NCI-H774 (cell line): ENCODE results near the gene CDCA3.
"Not testable (repeated sequence)": the region's sequence is repeated elsewhere in the genome, so short reads cannot be mapped to it uniquely, and the experiment has no call there.

ENCODE experiments used
- DNase-seq: peaks from one replicate; lab custom pipeline; 2025; lab: John Stamatoyannopoulos, UW

Gene CDCA3

DNA sequence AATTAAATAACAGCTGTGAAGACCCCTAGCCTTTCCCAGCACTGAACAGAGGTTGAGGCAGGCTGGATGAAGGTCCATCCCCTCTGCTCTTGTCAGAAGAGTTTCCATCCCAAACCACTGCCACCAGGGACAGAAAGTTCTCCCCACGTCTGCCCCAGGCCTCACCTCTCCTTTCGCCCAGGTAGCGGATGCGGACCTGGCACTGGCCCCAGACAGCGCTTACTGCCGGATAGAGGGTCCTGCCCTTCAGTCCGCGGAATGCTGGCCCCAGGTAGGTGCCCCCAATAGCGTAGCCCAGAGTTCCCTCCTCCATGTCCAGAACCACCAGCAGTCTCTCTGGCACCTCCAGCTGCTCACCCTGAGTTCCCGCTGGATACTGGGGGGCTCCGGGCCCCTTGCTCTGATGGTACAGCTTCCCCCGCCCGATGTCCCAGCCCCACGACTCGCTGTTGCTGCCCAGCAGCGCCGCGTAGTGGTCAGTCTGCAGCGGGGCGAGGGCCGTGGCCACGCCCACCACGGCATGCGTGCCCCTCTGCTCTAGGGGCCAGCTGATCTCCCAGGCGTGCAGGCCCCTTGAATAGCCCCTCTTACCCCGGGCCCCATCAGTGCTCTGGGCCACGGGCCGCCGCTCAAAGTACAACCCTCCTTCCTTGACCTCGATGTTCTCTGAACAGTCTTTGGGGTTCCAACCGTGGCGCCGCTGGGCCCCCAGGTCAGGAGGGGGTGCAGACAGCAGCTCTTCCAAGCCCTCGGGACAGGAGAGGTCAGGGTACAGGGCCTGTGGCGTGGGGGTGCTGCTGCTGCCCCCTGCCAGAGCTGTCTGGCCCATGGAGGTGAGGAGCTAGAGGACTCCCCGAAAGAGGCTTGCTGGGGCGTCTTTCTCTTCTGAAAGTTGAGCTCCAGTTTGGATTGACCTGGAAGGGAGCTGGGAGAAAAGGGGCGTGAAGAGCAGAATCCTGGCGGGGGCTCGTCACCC, 21.3 kb upstream of the CDCA3 start:
- peak; percentile 75 for DNase-seq

GRCh38 chr12:6871052-6871957, 20.2 kb upstream of the CDCA3 start:
- DNase-seq: no peak

DNA sequence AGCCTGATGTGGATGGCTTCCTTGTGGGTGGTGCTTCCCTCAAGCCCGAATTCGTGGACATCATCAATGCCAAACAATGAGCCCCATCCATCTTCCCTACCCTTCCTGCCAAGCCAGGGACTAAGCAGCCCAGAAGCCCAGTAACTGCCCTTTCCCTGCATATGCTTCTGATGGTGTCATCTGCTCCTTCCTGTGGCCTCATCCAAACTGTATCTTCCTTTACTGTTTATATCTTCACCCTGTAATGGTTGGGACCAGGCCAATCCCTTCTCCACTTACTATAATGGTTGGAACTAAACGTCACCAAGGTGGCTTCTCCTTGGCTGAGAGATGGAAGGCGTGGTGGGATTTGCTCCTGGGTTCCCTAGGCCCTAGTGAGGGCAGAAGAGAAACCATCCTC, 19.2 kb upstream of the CDCA3 start:
- not testable (repeated sequence) for DNase-seq

DNA sequence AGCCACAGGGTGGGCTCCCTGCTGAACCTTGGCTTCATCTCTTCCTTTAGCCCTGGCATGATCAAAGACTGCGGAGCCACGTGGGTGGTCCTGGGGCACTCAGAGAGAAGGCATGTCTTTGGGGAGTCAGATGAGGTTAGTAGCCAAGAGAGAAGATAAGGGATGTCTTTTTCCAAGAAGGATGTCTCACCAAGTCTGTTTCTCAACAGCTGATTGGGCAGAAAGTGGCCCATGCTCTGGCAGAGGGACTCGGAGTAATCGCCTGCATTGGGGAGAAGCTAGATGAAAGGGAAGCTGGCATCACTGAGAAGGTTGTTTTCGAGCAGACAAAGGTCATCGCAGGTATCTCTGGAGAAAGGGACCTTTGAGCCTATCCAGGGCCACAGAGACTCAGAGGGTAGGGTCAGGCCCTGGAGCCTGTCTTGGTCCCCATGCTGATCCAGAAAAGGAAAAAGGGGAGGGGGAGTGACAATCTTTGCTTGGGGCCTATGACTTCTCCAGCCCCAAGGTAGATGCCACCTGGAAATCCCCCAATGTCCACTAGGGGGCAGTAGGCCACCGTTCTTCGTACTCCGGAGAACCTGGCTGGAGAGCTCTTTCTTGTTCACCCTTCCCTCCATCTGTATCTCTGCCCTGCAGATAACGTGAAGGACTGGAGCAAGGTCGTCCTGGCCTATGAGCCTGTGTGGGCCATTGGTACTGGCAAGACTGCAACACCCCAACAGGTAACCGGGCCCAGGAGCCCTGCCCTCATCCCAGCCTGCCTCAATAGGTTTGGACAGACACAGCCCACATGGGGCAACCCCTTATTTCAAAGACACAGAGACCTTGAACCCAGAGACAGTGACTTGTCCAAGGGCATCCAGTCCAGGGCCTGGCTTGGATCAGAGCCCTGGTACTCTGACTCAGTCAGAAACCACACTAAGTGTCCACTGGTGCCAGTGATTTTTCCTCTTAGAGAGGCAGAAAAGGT, 18.2 kb upstream of the CDCA3 start:
- peak; percentile 77 for DNase-seq

DNA sequence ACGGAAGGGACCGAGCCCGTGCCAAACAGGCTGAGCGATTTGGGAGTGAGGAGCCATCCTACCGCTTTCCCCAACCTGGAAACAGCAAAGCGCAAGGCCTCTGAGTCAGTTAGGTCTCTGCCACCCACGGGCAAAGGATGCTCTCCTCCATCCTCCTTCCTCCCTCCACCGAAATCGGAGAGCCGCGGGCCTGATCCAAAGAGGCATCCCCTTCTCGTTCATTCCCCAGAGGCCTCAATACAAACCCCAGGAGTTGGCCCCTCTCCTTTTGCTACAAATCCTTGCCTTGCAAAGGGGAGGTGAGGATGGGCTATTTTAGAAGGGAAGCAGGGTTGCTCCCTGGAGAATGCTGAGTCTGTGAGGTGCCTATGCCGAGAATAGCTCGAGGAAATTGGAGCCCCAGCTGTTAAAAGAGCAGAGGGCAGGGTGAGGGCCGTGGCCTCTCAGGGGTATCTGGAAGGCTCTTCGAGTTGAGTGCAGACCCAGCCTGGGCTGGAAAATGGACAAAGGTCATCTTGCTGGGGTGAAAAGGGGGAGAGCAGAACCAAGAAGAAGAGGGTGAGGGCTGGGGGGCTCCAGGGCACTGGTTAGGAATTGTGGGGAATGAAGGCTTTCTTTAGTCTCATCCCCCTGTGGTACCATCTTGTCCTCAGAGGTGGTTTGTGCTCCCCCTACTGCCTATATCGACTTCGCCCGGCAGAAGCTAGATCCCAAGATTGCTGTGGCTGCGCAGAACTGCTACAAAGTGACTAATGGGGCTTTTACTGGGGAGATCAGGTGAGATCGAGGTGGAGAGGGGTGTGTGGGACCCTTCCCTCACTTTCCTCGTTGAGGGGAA, 17.3 kb upstream of the CDCA3 start:
- no peak for DNase-seq

- DNase-seq: peak; percentile 77
Observed at GRCh38 chr12:6867413-6868210, 16.5 kb upstream of the CDCA3 start, which contains the start of gene TPI1. Gene TPI1, plus strand, starts transcription at chr12:6867531. Its CDS starts 36 bp downstream, at chr12:6867567.

- peak; percentile 48 for DNase-seq
Observed at GRCh38 chr12:6866920-6867412, 15.9 kb upstream of the CDCA3 start.

DNA sequence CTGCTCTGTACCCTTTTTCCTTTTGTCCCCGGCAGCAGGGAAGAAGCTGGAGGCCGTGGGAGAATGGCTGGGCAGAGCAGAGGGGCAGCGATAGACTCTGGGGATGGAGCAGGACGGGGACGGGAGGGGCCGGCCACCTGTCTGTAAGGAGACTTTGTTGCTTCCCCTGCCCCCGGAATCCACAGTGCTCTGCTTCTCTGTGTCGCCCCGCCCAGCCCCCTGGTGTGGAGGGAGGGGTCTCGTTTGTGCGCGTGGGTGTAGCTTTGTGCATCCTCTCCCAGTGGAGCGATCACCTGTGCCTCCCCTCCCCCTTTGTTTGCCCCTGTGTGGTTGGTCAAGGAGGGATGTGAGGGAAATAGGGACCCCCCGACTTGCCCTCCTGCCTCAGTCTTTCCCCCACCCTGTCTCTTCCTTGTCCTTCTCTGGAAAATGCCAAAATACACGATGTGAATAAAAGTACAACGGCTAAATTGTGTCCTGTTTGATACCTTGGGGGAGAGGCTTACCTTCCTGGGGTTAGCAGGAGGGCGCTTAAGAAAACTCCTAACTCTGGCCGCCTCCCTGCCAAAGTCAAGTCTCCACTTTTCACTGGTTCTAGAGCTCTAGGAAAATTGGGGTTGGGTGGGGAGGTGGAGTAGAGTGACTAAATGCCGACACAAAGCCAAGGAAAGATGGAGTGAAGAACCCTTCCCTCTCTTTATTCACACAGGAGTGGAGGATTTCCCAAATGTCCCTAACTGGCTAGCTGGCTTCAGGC, 15.3 kb upstream of the CDCA3 start:
- DNase-seq: no peak

GRCh38 chr12:6865307-6865706, 14.2 kb upstream of the CDCA3 start:
- not testable (repeated sequence) for DNase-seq

GRCh38 chr12:6863586-6864321, 12.7 kb upstream of the CDCA3 start:
- DNase-seq: no peak

DNA sequence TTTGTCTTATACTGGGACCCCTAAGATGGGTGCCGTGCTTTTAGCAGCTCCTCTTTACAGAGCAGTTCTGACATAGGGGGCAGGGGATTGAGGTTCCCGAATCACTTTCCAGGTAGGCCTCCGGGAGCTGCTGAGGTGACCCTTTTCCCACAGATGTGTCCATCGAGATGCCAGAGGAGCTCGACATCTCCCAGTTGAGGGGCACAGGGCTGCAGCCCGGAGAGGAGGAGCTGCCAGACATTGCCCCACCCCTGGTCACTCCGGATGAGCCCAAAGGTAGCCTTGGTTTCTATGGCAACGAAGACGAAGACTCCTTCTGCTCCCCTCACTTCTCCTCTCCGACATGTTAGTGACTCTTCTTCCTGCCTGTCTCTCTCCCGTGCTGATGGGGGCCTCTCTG, 11.9 kb upstream of the CDCA3 start:
- no peak for DNase-seq

GRCh38 chr12:6861391-6861790, 10.3 kb upstream of the CDCA3 start:
- DNase-seq: no peak

DNA sequence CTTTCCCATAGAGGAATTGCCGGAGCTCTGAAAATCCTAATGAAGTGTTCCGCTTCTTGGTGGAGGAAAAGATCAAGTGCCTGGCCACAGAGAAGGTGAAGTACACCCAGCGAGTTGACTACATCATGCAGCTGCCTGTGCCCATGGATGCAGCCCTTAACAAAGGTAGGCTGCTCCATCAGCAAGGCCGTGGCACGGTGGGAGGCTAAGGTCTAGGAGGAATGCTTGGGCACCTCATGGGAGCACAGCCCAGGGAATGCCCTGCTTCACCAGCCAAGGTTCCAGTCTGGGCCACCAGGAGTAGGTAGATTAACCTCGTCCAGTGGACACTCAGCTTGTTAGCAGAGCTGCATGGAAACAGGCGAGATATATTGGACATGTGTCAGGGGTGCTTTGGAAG, 9.9 kb upstream of the CDCA3 start:
- DNase-seq: no peak

GRCh38 chr12:6860116-6860515, 9.0 kb upstream of the CDCA3 start:
- no peak for DNase-seq

DNA sequence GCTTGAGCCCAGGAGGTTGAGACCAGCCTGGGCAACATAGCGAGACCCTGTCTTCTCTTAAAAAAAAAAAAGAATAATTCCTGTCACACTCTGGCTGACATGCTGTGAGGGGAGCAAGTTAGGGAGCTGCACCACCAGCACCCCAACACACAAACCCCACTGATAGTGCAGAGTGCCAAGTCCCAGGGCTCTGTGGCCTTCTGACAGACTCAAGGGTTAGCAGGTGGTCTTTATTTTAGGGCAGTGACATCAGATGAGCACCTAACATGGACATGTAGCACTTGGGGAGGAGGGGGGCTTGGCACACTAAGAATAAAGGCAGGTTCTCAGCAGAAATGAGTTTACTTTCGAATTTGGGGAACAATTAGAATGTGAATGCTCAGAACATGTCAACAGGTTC, 7.7 kb upstream of the CDCA3 start:
- no peak for DNase-seq

DNA sequence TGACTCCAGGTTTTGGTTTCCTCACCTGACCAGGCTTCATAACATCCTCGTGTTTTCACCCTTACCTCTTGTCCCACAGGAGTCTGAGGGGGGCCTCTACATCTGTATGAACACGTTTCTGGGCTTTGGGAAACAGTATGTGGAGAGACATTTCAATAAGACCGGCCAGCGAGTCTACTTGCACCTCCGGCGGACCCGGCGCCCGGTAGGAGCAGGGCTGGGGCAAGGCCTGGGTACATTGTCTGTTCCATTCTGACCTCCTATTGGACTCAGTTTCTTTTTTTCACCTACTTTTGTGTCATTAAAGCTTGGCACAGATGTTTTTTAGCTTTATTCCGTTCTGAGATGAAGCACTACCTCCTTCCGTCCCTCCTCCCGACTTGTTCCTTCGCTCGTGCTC, 4.2 kb upstream of the CDCA3 start:
- no peak for DNase-seq

- DNase-seq: no peak
Observed at GRCh38 chr12:6854036-6854435, 3.0 kb upstream of the CDCA3 start.

DNA sequence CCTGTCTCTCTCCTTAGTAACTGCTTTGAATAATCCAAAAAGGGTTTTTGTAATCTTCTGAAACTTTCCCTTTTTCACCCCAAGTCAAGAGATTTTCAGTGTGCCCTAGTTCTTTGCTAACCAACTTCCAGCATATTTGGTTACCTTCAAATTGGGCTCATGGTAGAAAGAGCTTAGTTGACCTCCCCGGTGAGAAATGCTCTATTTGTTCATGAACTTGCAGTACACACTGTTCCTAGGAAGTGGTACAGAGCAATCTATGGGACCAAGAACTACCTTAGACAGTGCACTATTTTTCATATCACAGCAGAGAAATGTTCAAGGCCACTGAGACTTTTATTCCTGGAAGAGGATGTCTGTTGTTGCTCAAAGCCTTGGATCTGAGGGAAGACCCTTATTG, 2.5 kb upstream of the CDCA3 start:
- no peak for DNase-seq
